A673 (cell line): ENCODE results near the gene GLOD5.

Source experiments
- EZH2 ChIP-seq: fragments of 200-600 bp; sonication (generic); IDR thresholded peaks from 2 replicates; pipeline ENCODE4 v1.6.1; 2017; ENCODE audit warnings: borderline replicate concordance, low read depth, mild to moderate bottlenecking, mixed read lengths, antibody characterized with exemption, low read length; ENCODE audit not compliant: poor library complexity, severe bottlenecking
- TF ChIP-seq, protein P1 (sequence below): fragments of 300-800, 200-600 bp; sonication (generic); conservative IDR thresholded peaks from 2 replicates; pipeline ENCODE4 v1.5.1; 2017; ENCODE audit warnings: low read depth, mild to moderate bottlenecking, antibody characterized with exemption, low read length, moderate library complexity, mixed read lengths

DNA sequence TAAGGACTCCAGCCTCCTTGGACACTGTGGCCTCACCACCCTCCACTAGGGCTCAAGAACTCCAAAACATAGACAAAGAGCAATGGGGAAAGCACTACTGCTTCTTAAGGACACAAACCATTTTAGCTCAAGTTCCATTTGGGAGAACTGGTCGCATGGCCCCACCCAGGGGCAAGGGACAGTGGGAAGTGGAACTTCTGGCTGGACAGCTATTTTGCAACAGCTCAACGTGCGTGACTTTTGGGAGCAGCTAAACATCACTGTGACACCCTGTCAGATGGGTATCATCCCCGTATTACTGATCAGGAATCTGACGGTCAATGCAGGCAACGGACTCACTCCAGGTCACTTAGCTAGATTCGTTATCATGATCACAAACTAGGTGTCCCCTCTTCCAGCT lies 9.0 kb upstream of the GLOD5 start:
- TF ChIP-seq, protein P1, sequence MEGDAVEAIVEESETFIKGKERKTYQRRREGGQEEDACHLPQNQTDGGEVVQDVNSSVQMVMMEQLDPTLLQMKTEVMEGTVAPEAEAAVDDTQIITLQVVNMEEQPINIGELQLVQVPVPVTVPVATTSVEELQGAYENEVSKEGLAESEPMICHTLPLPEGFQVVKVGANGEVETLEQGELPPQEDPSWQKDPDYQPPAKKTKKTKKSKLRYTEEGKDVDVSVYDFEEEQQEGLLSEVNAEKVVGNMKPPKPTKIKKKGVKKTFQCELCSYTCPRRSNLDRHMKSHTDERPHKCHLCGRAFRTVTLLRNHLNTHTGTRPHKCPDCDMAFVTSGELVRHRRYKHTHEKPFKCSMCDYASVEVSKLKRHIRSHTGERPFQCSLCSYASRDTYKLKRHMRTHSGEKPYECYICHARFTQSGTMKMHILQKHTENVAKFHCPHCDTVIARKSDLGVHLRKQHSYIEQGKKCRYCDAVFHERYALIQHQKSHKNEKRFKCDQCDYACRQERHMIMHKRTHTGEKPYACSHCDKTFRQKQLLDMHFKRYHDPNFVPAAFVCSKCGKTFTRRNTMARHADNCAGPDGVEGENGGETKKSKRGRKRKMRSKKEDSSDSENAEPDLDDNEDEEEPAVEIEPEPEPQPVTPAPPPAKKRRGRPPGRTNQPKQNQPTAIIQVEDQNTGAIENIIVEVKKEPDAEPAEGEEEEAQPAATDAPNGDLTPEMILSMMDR = no peak
- no peak for TF ChIP-seq EZH2
